ENCODE data around the gene ERVFRD-1.

The ERVFRD-1 gene

DNA sequence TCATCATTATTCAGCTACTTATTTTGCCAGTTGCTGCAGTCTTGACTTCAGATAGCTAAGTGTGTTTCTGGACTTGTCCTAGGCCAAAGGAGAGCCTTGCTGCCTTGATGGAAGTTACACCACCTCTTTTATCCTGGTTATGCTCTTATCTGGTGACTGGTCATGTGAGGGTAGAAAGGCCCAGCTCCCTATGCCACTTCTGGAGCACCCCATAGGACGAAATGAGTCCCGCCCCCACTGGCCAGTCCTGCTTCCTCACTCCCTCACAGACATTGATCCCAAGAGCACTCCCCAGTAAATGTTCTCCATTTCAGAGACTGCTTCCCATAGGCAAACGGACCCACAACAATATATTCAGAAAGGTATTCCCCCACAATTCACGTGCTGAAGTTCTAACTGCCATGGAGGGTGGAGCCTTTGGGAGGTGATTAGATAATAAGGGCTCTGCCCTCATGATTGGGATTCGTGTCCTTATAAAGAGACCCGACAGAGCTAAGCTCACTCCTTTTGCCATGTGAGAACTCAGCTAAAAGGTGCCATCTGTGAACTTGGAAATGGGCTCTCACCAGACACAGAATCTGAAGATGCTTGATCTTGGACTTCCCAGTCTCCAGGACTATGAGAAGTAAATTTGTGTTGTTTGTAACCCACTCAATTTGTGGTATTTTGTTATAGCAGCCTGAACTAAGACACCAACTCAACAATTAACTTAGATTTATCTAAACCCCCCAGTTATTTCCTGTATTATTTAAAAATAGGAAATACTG is 45.9 kb downstream of the ERVFRD-1 start:
- DNase-seq (ENCODE audit: low read depth) = no peak
- TF ChIP-seq CTCF (conservative IDR thresholded peaks at IDR 0.05; ENCODE audit: low read depth, low read length) = no peak
- no peak overlapping the region for H3K4me3 ChIP-seq (ENCODE audit: low read depth, low read length)

- DNase-seq (ENCODE audit: low read depth) = no peak
- no peak overlapping the region for H3K4me3 ChIP-seq (ENCODE audit: low read depth, low read length)
- TF ChIP-seq CTCF (conservative IDR thresholded peaks at IDR 0.05; ENCODE audit: low read depth, low read length) = no peak
Observed at GRCh38 chr6:11064836-11065235, 46.7 kb downstream of the ERVFRD-1 start.

DNA sequence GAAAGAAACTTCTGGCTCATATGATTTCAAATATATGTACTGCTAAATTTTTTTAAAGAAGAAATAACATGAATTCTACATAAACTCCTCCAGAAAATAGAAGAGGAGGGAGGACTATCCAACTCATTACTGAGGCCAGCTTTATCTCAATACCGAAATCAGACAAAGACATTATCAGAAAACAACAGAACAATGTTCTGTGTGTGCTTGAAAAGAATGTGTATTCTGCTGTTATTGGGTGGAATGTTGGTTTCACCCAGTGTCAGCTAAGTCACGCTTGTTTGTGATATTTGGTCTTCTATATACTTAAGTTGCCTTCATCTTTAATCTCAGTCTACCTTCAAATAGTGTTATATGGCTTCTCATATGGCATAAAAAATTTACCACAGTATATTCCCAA is 48.8 kb downstream of the ERVFRD-1 start:
- TF ChIP-seq CTCF (conservative IDR thresholded peaks at IDR 0.05; ENCODE audit: low read depth, low read length) = no peak
- no peak for DNase-seq (ENCODE audit: low read depth)
- no peak overlapping the region for H3K4me3 ChIP-seq (ENCODE audit: low read depth, low read length)

DNA sequence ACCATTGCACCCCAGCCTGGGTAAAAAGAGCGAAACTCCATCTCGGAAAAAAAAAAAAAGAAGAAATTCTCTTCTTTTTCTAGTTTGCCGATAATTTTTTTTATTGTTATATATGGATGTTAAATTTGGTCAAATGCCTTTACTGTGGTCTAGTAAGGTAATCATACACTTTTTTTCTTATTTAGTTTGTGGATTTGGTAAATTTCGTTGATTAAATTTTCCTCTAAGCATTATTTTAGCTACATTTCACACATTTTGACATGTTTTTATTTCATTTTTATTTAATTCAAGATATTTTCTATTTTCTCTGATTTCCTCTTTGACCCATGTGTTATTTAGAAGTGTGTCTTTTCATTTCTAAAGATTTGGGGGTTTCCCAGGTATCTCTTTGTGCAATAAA is 49.4 kb downstream of the ERVFRD-1 start:
- no peak for TF ChIP-seq CTCF (conservative IDR thresholded peaks at IDR 0.05; ENCODE audit: low read depth, low read length)
- no peak overlapping the region for H3K4me3 ChIP-seq (ENCODE audit: low read depth, low read length)
- no peak for DNase-seq (ENCODE audit: low read depth)

- no peak for TF ChIP-seq CTCF (conservative IDR thresholded peaks at IDR 0.05; ENCODE audit: low read depth, low read length)
- H3K4me3 ChIP-seq (ENCODE audit: low read depth, low read length) = no peak overlapping the region
- no peak for DNase-seq (ENCODE audit: low read depth)
Observed at GRCh38 chr6:11058406-11058805, 53.1 kb downstream of the ERVFRD-1 start.

DNA sequence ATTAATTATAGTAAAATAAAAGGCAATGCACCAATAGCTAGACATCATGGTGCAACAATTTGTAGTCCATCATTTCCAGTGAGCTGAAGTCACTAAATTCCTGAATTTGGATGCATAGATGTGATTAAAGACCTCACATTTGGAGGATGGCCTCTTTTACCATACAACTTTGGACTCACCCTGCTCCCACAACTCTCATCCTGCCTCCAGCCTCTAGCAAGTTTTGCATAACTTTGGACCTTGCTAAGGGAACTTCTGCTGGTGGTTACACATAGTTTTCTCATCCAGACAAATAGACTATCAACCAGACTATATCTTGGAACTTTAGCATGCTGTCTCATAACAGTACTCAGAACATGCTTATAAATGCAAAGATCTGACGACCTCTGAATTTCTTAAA is 54.7 kb downstream of the ERVFRD-1 start:
- no peak for TF ChIP-seq CTCF (conservative IDR thresholded peaks at IDR 0.05; ENCODE audit: low read depth, low read length)
- DNase-seq (ENCODE audit: low read depth) = no peak
- no peak overlapping the region for H3K4me3 ChIP-seq (ENCODE audit: low read depth, low read length)

DNA sequence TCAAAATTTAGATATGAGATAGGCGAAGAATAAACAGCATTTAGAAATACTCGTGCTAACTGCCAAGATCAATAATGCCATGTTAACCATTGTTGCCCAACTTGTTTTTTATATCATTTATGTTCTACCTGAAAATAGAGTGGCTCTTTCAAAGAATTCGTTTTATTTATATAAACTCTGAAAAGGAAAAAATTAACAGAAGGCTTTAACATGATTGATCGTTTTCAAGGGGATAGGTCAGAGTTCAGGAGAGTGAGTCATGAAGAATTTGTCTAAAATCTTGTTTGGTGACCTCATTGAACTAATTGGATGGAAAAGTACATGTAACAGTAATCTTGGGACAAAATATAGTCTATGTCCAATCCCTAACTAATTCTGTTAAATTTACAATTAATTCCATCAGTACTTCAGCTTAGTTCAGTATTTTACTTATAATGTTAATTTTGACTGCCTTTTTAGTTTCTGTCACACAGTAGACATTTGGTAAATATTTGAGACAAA is 56.3 kb downstream of the ERVFRD-1 start:
- no peak overlapping the region for H3K4me3 ChIP-seq (ENCODE audit: low read depth, low read length)
- no peak for TF ChIP-seq CTCF (conservative IDR thresholded peaks at IDR 0.05; ENCODE audit: low read depth, low read length)
- no peak for DNase-seq (ENCODE audit: low read depth)

Measured in choroid plexus epithelial cell (primary cell).